ENCODE data around the gene DDX42. TPM values are rescaled to one million over a fixed set of nuclear protein-coding genes. Genes with fewer than 3 reads are reported as not detected.
A peak's percentile ranks its signal among the peaks of the same experiment; 100 is the strongest.

DDX42 gene
- total and polyA plus RNA-seq, 2 of the 13 experiments (the other 11 are each of a cell fraction or from before 2014, with no cell fraction given), result 87.2 to 92.9 TPM

DNA sequence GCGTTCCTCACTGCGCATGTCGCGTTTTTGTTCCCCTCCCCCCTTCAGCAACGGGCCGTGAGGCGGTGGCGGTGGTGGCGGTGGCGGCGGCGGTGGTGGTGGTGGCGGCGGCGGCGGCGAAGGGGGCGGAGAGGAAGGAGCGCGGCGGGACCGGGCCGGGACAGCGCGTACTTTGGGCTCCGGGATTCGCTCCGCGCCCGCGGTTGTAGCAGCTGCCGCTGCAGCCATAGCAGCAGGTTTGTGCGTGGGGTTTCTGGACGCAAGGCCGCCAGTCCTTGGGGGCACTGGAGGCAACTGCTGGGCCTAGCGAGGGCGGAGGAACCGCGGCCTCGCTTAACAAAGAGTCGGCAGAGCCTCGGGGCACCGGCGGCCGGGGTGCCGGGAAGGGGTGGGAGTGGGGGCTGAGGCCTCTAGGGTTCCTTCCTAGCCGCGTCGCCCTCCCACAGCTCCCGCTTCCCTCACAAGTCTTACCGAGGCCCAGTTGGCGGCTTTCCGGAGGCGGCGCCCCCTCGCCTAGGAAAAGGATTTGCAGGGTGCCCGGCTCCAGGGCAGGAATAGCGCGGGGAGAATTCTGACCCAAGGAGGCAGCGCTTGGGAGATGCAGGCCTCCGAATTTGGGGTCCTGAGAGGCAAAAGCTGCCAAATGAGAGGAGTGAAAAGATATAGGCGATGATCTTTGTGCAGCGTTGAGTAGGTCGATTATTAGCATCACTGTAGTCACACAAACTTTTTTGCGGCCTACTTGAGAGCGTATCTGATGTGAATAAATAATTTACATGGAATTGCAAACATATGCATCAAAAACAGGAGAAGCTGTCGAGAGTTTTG lies at the start of gene DDX42 (continued):
- TF ChIP-seq CEBPZ (IDR thresholded peaks at IDR 0.05; ENCODE audit: low read length) (no peak), ZNF333 (CRISPR knock-in tag; IDR thresholded peaks at IDR 0.05; ENCODE audit: borderline replicate concordance) (no peak), DNMT3B (CRISPR knock-in tag; conservative IDR thresholded peaks at IDR 0.05) (peak; percentile 71; the same call in 1 of the 2 replicates), SMAD1 (CRISPR knock-in tag; IDR thresholded peaks at IDR 0.05; ENCODE audit: borderline replicate concordance, low read depth) (no peak), ZBTB39 (CRISPR knock-in tag; IDR thresholded peaks at IDR 0.05) (no peak), TBL1XR1 (IDR thresholded peaks at IDR 0.05; ENCODE audit: borderline replicate concordance, low read length, partially characterized antibody) (no peak), ZNF770 (CRISPR knock-in tag; IDR thresholded peaks at IDR 0.05) (no peak), ZNF589 (CRISPR knock-in tag; conservative IDR thresholded peaks at IDR 0.05) (peak; percentile 45; the same call in 1 of the 2 replicates), NR2C2 (CRISPR knock-in tag; IDR thresholded peaks at IDR 0.05; ENCODE audit: borderline replicate concordance) (no peak), ELF3 (CRISPR knock-in tag; IDR thresholded peaks at IDR 0.05) (no peak), ZNF460 (CRISPR knock-in tag; IDR thresholded peaks at IDR 0.05; ENCODE audit: borderline replicate concordance) (no peak), RBM22 (optimal IDR thresholded peaks at IDR 0.05; ENCODE audit: low read length) (peak; percentile 27), FLYWCH1 (CRISPR knock-in tag; IDR thresholded peaks at IDR 0.05) (no peak), ZNF253 (CRISPR knock-in tag; IDR thresholded peaks at IDR 0.05; ENCODE audit: borderline replicate concordance) (no peak), RFX3 (CRISPR knock-in tag; IDR thresholded peaks at IDR 0.05) (no peak), RXRA (CRISPR knock-in tag; IDR thresholded peaks at IDR 0.05) (no peak), HOXA3 (CRISPR knock-in tag; IDR thresholded peaks at IDR 0.05) (no peak), ETV5 (CRISPR knock-in tag; IDR thresholded peaks at IDR 0.05; ENCODE audit: borderline replicate concordance) (0 out of 2 replicates have a peak, but pooled peaks have one; percentile 25), SRY (CRISPR knock-in tag; IDR thresholded peaks at IDR 0.05) (no peak; the same call in 1 of the 2 replicates), ERF (CRISPR knock-in tag; IDR thresholded peaks at IDR 0.05) (no peak), FOXA3 (CRISPR knock-in tag; IDR thresholded peaks at IDR 0.05) (no peak), THAP11 (CRISPR knock-in tag; IDR thresholded peaks at IDR 0.05) (no peak), MXI1 (IDR thresholded peaks at IDR 0.05; ENCODE audit: borderline replicate concordance, low read depth, low read length) (no peak), NFIC (IDR thresholded peaks at IDR 0.05; ENCODE audit: low read length) (no peak)
